GM19023 (cell line): ENCODE measurements around the gene RASGRF2.
"Not testable (repeated sequence)": the region's sequence is repeated elsewhere in the genome, so short reads cannot be mapped to it uniquely, and the experiment has no call there.

Experiments
- ATAC-seq: cut with Tn5 transposase; IDR thresholded peaks from one replicate; pipeline ENCODE4 v1.9.1; 2021; ENCODE audit warnings: mild to moderate bottlenecking, moderate library complexity; ENCODE audit not compliant: unreplicated experiment

RASGRF2 gene

GRCh38 chr5:81067406-81067805, 107.2 kb downstream of the RASGRF2 start:
- no peak for ATAC-seq

GRCh38 chr5:81068063-81068462, 107.9 kb downstream of the RASGRF2 start:
- ATAC-seq: no peak

GRCh38 chr5:81068635-81069034, 108.5 kb downstream of the RASGRF2 start:
- ATAC-seq: no peak

GRCh38 chr5:81069990-81070389, 109.8 kb downstream of the RASGRF2 start:
- ATAC-seq: no peak

- no peak for ATAC-seq
Observed at GRCh38 chr5:81070571-81071255, 110.5 kb downstream of the RASGRF2 start.

- no peak for ATAC-seq
Observed at GRCh38 chr5:81075041-81075440, 114.9 kb downstream of the RASGRF2 start.

- ATAC-seq: no peak
Observed at GRCh38 chr5:81077105-81077504, 116.9 kb downstream of the RASGRF2 start.

- ATAC-seq: no peak
Observed at GRCh38 chr5:81078930-81079329, 118.8 kb downstream of the RASGRF2 start.

GRCh38 chr5:81080809-81081460, 120.8 kb downstream of the RASGRF2 start:
- no peak for ATAC-seq

- ATAC-seq: no peak
Observed at GRCh38 chr5:81081461-81081835, 121.3 kb downstream of the RASGRF2 start.

GRCh38 chr5:81086881-81087281, 126.7 kb downstream of the RASGRF2 start:
- ATAC-seq: no peak

GRCh38 chr5:81091199-81091598, 131.0 kb downstream of the RASGRF2 start:
- no peak for ATAC-seq

- no peak for ATAC-seq
Observed at GRCh38 chr5:81093536-81094196, 133.5 kb downstream of the RASGRF2 start.

GRCh38 chr5:81095835-81096234, 135.7 kb downstream of the RASGRF2 start:
- no peak for ATAC-seq

GRCh38 chr5:81097713-81098112, 137.6 kb downstream of the RASGRF2 start:
- ATAC-seq: no peak

- ATAC-seq: no peak
Observed at GRCh38 chr5:81105261-81105877, 145.2 kb downstream of the RASGRF2 start.

- no peak for ATAC-seq
Observed at GRCh38 chr5:81115261-81115660, 155.1 kb downstream of the RASGRF2 start.

- ATAC-seq: no peak
Observed at GRCh38 chr5:81117566-81117965, 157.4 kb downstream of the RASGRF2 start.

GRCh38 chr5:81121273-81121672, 161.1 kb downstream of the RASGRF2 start:
- ATAC-seq: no peak

GRCh38 chr5:81121836-81122630, 161.9 kb downstream of the RASGRF2 start:
- no peak for ATAC-seq

GRCh38 chr5:81124689-81125088, 164.5 kb downstream of the RASGRF2 start:
- not testable (repeated sequence) for ATAC-seq
